Loucy (cell line): ENCODE results near the gene TECPR2.

ENCODE experiments used
- CTCF ChIP-seq: fragments of 200-600 bp; sonication (generic); conservative IDR thresholded peaks from 2 replicates; pipeline ENCODE4 v1.5.1; 2014; ENCODE audit warnings: mild to moderate bottlenecking, antibody characterized with exemption, low read length
- EZH2phosphoT487 ChIP-seq: fragments of 200-600 bp; IDR thresholded peaks from 2 replicates; pipeline ENCODE4 v1.6.1; 2018; ENCODE audit warnings: antibody characterized with exemption, mild to moderate bottlenecking, moderate library complexity, borderline replicate concordance

GRCh38 chr14:102539544-102540314 is 177.0 kb downstream of the TECPR2 start:
- TF ChIP-seq CTCF: no peak
- TF ChIP-seq EZH2phosphoT487: no peak
